ENCODE results near the gene EYA4.

Gene EYA4

GRCh38 chr6:133243723-133244305 is 2.7 kb downstream of the EYA4 start:
- no peak for DNase-seq

DNA sequence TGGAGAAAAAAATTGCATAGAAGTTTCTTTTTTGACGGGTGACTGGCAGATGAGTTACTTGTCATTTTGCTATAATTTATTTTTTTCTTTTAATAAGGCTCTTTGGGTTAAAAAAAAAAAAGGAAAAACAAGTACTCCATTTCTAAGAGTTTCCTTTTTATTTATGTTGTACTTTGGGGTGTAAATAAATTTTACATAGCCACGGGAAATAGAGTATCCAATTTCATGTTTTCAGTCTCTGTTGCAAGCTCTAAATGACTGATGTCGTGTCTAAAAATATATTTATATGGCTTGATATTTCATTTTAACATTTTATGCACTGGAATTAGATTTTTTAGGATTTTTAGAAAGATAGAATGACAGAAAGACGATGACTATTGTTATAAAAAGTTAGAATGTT is 3.4 kb downstream of the EYA4 start:
- DNase-seq: no peak

DNA sequence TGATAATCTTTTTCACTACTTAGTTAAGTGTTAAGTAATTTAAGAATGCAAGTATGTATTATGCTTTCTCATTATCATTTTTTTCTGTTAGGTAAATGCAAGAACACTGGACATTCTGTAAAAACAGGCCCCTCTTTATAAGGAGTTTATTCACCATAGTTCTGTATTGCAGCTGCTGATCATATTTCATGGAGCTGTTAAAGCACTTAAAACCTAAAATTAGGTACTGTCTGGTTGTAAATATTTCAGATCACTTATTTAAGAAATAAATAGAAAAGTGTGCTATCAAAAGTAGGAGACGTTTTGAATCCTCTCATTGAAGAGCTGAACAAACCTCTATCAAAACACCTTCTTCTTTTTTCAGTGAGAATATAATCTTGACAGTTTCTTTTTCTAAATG is 3.9 kb downstream of the EYA4 start:
- DNase-seq: no peak

GRCh38 chr6:133245422-133245903 is 4.3 kb downstream of the EYA4 start:
- no peak for DNase-seq

- DNase-seq: no peak
Measured at GRCh38 chr6:133247581-133247980, 6.4 kb downstream of the EYA4 start.

DNA sequence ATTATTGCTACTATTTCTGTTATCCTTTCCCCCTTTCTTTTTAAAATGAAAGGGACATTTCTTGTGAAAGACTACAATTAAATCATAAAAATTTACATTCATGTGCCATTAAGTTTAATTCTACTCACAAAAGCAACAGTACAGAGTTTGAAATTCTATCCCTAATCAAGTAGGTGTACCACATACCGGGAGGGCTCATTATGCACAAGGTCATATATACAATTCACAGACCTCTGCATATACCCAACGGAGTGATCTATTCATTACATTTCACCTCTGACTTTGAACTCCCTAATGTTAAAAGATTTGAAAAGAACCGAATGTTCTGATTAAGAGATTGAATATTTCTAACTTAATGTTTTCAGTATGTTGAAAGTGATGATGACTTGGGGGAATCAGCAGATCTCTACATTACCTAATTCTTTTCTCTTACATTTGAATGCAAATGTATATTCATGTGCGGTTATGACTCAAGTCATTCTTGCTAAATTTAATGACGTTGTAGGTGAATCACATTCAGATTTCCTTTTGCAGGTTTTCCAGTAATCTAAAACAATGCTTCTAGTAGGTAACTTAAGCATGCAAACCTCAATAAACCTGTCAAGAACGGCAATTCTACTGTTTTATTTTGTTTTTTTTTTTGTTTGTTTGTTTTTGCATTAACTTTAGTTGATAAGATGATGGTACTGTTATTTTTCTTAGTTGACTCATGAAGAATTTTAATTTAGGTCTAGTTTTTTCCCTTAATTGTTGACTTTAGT is 7.3 kb downstream of the EYA4 start:
- no peak for DNase-seq

- no peak for DNase-seq
Measured at GRCh38 chr6:133251688-133252087, 10.5 kb downstream of the EYA4 start.

DNA sequence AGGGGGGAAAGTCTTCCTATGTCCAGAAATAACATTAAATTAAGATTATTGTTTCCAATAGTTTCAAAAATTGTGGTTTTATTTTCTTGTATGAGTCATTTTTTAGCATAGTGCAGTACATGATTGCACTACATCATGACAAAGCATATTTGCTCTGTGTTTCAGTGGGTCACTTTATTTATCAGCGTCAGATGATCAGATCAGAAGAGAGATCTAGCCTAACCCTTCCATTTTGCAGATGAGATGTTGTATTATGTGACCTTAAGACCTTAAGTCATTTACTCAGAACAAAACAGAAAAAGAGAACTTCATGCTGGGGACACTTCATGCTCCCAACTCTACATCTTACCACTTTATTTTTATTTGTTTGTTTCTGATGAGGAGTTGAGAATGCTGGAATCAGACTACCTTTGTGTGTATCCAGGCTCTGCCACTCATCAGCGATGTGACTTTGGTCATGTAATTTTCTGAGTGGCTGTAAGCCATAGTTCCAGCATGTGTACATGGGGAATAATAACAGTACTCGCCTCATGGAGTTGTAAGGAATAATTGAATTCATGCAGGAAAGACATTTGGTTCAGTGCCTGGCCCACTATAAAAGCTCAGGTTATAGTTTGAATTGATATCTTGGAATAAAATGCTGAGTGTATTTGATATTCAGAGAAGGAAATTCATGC is 13.5 kb downstream of the EYA4 start:
- no peak for DNase-seq

DNA sequence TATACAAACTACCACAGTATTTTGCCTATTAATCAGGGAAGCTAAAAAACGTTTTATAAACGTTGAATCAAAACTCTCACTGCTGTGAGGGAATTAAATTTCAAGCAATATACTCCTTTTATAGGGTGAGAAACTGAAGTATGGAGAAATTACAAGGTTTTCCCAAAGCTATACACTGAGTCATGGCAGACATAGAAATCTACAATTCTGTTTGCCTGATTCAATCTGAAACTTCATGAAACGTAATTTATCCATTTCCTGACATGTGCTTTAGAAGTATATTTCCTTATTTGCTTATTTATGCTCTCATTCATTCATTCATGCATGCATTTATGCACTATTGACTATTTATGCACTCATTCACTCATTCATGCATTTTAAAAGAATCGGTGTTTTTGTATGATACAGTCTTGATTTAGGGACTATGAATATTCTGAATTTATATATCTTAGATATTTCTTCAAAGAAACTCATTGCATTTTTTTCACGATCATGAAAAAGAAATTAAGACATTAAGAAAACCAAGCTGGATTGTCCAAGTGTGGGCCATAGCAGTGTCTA is 16.5 kb downstream of the EYA4 start:
- no peak for DNase-seq

DNA sequence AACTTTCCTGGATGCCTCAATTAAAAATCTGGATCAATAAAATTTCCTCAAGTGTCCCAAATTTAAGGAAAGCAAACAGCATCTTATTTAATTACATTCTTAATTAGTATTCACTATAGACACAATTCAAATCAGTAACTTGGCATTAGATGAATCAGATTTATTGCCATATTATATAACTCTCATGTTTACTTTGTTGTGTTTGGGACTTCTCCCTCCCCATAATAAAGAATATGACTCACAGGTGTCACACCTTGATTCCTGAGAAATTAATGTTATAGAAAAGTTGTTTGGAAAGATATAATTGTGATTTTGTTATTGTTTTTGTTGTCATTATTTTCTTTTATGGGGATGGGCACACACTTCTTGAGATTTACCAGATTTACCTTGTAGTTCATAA is 18.4 kb downstream of the EYA4 start:
- no peak for DNase-seq

GRCh38 chr6:133262804-133263203 is 21.6 kb downstream of the EYA4 start:
- DNase-seq: no peak

- DNase-seq: no peak
Measured at GRCh38 chr6:133265066-133265465, 23.9 kb downstream of the EYA4 start.

GRCh38 chr6:133266186-133266585 is 25.0 kb downstream of the EYA4 start:
- no peak for DNase-seq

DNA sequence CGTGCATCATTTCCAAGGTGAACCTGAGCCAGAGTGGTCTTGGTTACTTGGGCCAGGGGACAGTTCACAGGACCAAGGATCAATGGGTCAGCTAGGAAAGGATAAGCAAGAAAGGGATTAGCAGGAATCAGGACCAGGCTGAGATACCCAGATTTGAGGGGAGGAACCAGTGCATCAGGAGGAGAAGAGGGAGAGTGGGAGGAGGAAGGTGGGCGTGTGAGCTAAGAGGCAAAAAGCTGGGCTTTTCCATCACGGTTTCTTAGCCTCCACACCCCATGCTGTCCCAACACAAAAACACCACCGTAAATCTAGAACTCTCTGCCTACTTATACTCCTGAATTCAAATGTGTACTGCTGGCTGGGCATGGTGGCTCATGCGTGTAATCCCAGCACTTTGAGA is 27.5 kb downstream of the EYA4 start:
- DNase-seq: no peak

DNA sequence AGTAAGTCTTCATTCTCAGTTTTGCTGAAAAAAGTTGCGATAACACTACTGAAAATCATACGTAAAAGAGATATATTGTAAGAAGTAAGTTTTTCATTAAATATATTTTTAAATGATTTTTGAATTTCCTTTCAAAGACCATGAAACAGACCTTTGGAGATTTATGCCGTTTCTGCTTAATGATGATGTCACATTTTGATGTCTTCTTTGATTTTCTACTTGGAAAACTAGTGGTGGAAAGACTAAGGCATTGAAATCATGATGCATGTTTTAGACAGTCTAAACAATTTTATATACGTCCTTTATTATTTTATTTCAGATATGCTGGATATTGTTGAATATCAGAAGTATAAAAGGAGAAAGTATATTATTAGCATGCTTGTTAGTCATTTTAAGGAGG is 33.7 kb downstream of the EYA4 start:
- DNase-seq: no peak

DNA sequence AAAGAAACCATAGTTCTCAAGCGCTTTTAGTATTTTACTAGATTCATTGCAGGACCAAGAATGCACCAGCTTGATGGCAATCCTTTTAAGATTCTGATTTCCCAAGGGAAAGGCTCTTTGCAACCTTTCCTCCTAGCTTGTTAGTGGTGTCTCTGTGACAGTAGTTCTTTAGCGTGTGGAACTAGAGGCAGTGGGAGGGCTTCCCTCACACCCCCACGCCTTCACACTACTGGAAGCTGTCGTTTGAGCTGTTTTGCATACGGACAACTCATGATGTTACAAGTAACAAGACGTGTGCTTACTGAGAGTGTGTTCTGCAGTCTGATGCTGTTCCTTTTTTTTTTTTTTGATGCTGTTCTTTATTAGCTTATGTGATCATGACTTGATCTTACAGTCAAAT is 34.1 kb downstream of the EYA4 start:
- no peak for DNase-seq

GRCh38 chr6:133277228-133277899 is 36.2 kb downstream of the EYA4 start:
- DNase-seq: no peak

GRCh38 chr6:133277900-133278545 is 36.9 kb downstream of the EYA4 start:
- DNase-seq: no peak

- no peak for DNase-seq
Measured at GRCh38 chr6:133286765-133287164, 45.6 kb downstream of the EYA4 start.

GRCh38 chr6:133288662-133289061 is 47.5 kb downstream of the EYA4 start:
- DNase-seq: no peak

DNA sequence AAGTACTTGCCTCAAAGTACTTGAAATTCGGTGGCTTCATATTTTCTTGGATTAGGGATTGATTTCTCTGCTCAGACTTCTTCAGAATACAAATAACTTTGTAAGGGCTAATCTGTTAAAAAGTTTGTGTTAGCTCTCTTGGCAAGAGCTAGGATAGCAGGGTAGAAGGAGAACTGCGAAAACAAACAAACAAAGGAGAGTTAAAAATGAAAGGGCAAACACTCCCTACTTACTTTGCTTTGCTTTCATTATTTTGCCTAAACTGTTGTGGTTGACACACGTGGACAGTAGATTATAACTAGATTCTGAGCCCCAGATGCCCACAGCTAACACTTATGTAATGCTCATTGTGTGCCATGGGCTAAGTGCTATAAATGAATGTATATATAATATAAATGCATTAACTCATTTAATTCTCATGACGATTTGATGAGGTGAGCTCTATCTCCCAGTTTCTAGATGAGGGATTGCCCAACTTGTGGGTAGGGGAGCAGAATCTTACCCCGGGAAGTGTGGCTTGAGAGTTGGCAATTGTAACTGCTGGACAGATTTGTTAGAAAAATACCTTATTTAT is 48.7 kb downstream of the EYA4 start:
- DNase-seq: no peak

GRCh38 chr6:133290930-133291329 is 49.8 kb downstream of the EYA4 start:
- no peak for DNase-seq

All from NCI-H510A (cell line).